ENCODE data around the gene STATH. TPM values are rescaled to one million over a fixed set of nuclear protein-coding genes. Genes with fewer than 3 reads are reported as not detected.

The STATH gene
- total RNA-seq, 1 donor from 2014 or later = not detected

Other genes starting within 250 kb of the STATH start
- 5.4 TPM for gene SULT1B1, start 235.3 kb upstream of the STATH start, total RNA-seq
- not detected for gene SULT1E1, start 135.8 kb upstream of the STATH start, total RNA-seq
- 32.3 TPM for gene CSN1S1, start 64.9 kb upstream of the STATH start, total RNA-seq
- gene CSN2, start 30.2 kb upstream of the STATH start, total RNA-seq = not detected
- not detected for gene HTN3, start 32.5 kb downstream of the STATH start, total RNA-seq
- not detected for gene HTN1, start 54.5 kb downstream of the STATH start, total RNA-seq
- not detected for gene PRR27, start 158.3 kb downstream of the STATH start, total RNA-seq
- not detected for gene ODAM, start 199.8 kb downstream of the STATH start, total RNA-seq
- not detected for gene FDCSP, start 230.2 kb downstream of the STATH start, total RNA-seq
- not detected for gene CSN3, start 246.6 kb downstream of the STATH start, total RNA-seq